Measurements from ENCODE around the gene SP140. TPM values are rescaled to one million over a fixed set of nuclear protein-coding genes. Genes with fewer than 3 reads are reported as not detected.

Gene SP140
- total and polyA plus RNA-seq, 10 of the 15 experiments (the other 5 are each of a cell fraction or from before 2014, with no cell fraction given) = 61.7 to 164 (median 90.7) TPM

DNA sequence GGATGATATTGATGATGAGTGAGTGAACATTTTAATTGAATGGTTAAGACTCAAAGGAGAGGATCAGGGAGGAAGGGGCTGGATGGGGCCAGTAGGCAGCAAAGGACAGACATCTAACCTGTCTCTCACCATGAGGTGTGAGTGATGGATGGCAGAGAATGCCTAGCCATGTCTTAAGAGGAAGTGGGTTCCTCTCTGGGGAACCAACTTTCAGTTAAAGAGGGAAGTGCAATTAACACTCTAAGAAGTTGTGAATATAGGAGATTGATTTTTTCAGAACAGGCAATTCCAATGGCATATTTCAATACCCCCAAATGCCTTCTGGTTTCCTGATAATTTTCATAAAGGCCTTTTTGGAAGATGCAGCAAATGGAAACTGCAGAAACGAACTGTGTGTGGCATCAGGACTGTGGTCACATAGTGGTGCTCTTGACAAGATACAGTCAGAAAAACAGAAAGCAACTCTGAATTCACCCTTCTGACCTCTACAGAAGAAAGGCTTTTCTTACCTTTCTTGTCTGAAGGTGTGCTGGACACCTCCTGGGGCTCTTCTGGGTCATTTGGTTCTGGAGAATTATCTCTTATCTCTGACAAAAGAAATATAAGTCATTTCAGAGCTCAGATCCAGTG is 16.0 kb upstream of the SP140 start (continued):
- TF ChIP-seq, protein P1, sequence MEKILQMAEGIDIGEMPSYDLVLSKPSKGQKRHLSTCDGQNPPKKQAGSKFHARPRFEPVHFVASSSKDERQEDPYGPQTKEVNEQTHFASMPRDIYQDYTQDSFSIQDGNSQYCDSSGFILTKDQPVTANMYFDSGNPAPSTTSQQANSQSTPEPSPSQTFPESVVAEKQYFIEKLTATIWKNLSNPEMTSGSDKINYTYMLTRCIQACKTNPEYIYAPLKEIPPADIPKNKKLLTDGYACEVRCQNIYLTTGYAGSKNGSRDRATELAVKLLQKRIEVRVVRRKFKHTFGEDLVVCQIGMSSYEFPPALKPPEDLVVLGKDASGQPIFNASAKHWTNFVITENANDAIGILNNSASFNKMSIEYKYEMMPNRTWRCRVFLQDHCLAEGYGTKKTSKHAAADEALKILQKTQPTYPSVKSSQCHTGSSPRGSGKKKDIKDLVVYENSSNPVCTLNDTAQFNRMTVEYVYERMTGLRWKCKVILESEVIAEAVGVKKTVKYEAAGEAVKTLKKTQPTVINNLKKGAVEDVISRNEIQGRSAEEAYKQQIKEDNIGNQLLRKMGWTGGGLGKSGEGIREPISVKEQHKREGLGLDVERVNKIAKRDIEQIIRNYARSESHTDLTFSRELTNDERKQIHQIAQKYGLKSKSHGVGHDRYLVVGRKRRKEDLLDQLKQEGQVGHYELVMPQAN (conservative IDR thresholded peaks at IDR 0.05) = no peak
- TF ChIP-seq HDAC2 (IDR thresholded peaks at IDR 0.05) (no peak), NBN (IDR thresholded peaks at IDR 0.05) (0 out of 2 replicates have a peak, but pooled peaks have one; percentile 32), CHD1 (IDR thresholded peaks at IDR 0.05; ENCODE audit: low read depth, low read length) (no peak), BACH1 (IDR thresholded peaks at IDR 0.05; ENCODE audit: borderline replicate concordance) (peak; percentile 47; the same call in 1 of the 2 replicates), MEF2B (IDR thresholded peaks at IDR 0.05; ENCODE audit: partially characterized antibody, poor library complexity, severe bottlenecking) (peak; percentile 91), ZSCAN29 (IDR thresholded peaks at IDR 0.05) (no peak), KAT2A (conservative IDR thresholded peaks at IDR 0.05; ENCODE audit: control insufficient read depth, low read depth, low read length) (no peak), IKZF2 (IDR thresholded peaks at IDR 0.05) (peak; percentile 61 to 69; a peak in 3 of 4 replicates), RAD51 (IDR thresholded peaks at IDR 0.05) (no peak), SKIL (IDR thresholded peaks at IDR 0.05; ENCODE audit: low read depth, poor library complexity, severe bottlenecking) (peak; percentile 80), ETV6 (conservative IDR thresholded peaks at IDR 0.05 in 1 of 2, IDR thresholded peaks at IDR 0.05 in 1 of 2; ENCODE audit: borderline replicate concordance in 1 of 2, low read depth in 1 of 2) (peak in 1 of 2 experiments; percentile 77; a peak in 1 of 4 replicates), TCF3 (IDR thresholded peaks at IDR 0.05; ENCODE audit: borderline replicate concordance, insufficient read depth, low read depth, low read length) (no peak), ZBTB33 (IDR thresholded peaks at IDR 0.05) (no peak), BHLHE40 (IDR thresholded peaks at IDR 0.05; ENCODE audit: borderline replicate concordance in 1 of 2, low read depth in 2 of 2, low read length in 1 of 2) (peak in 1 of 2 experiments; percentile 48; a peak in 1 of 4 replicates), BCL11A (IDR thresholded peaks at IDR 0.05; ENCODE audit: low read depth, low read length) (peak; percentile 69; the same call in 1 of the 2 replicates)
- TF ChIP-seq, protein P2, sequence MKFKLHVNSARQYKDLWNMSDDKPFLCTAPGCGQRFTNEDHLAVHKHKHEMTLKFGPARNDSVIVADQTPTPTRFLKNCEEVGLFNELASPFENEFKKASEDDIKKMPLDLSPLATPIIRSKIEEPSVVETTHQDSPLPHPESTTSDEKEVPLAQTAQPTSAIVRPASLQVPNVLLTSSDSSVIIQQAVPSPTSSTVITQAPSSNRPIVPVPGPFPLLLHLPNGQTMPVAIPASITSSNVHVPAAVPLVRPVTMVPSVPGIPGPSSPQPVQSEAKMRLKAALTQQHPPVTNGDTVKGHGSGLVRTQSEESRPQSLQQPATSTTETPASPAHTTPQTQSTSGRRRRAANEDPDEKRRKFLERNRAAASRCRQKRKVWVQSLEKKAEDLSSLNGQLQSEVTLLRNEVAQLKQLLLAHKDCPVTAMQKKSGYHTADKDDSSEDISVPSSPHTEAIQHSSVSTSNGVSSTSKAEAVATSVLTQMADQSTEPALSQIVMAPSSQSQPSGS (IDR thresholded peaks at IDR 0.05; ENCODE audit: low read length) = no peak
- TF ChIP-seq, protein P3, sequence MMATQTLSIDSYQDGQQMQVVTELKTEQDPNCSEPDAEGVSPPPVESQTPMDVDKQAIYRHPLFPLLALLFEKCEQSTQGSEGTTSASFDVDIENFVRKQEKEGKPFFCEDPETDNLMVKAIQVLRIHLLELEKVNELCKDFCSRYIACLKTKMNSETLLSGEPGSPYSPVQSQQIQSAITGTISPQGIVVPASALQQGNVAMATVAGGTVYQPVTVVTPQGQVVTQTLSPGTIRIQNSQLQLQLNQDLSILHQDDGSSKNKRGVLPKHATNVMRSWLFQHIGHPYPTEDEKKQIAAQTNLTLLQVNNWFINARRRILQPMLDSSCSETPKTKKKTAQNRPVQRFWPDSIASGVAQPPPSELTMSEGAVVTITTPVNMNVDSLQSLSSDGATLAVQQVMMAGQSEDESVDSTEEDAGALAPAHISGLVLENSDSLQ (IDR thresholded peaks at IDR 0.05) = peak; percentile 93

Measured in GM12878 (cell line).